Activated T-cell treated with anti-CD3 and anti-CD28 coated beads for 1 hour (primary cell): ENCODE measurements around the gene KIAA1586.

ENCODE experiments used
- DNase-seq: peaks from one replicate; pipeline ENCODE4 v3.0.0-alpha.2; 2020; ENCODE audit warnings: low read depth

KIAA1586 gene

DNA sequence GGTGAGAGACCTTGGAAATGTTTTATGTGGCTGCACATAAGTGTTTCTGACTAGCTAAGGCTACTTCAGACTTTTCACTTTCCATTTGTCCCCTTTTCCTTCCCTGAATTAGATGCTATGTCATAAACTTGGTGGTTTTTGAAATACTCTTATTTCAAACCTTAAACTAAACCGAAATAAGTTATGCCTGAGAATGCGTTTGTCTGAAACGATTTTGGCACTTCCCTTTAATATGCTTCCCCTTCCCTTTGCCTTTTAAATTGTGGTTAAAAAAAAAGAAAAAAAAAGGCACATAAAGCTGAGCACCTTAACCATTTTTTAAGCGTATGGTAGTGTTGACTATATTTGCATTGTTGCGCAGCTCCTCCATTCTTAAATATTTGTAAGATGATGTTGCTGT lies 57.8 kb downstream of the KIAA1586 start:
- no peak for DNase-seq
